ENCODE measurements around the gene HSPB6.

HSPB6 gene

GRCh38 chr19:35755550-35756376 lies 1.1 kb downstream of the HSPB6 start:
- no peak for DNase-seq (ENCODE audit: low read depth)
- peak overlapping the region; percentile 55 for H3K4me3 ChIP-seq (ENCODE audit: control insufficient read depth, low read depth, low read length)
- TF ChIP-seq CTCF (IDR thresholded peaks at IDR 0.05; ENCODE audit: control insufficient read depth, insufficient read depth, low read depth, low read length, missing control alignments): no peak

GRCh38 chr19:35755131-35755549 lies 1.7 kb downstream of the HSPB6 start:
- H3K4me3 ChIP-seq (ENCODE audit: control insufficient read depth, low read depth, low read length): peak overlapping the region; percentile 1; the same call in 1 of the 2 replicates
- TF ChIP-seq CTCF (IDR thresholded peaks at IDR 0.05; ENCODE audit: control insufficient read depth, insufficient read depth, low read depth, low read length, missing control alignments): no peak
- DNase-seq (ENCODE audit: low read depth): no peak

GRCh38 chr19:35754370-35755130 lies 2.3 kb downstream of the HSPB6 start:
- H3K4me3 ChIP-seq (ENCODE audit: control insufficient read depth, low read depth, low read length): no peak overlapping the region
- DNase-seq (ENCODE audit: low read depth): no peak
- no peak for TF ChIP-seq CTCF (IDR thresholded peaks at IDR 0.05; ENCODE audit: control insufficient read depth, insufficient read depth, low read depth, low read length, missing control alignments)

GRCh38 chr19:35753634-35754369 lies 3.0 kb downstream of the HSPB6 start:
- H3K4me3 ChIP-seq (ENCODE audit: control insufficient read depth, low read depth, low read length): no peak overlapping the region
- no peak for TF ChIP-seq CTCF (IDR thresholded peaks at IDR 0.05; ENCODE audit: control insufficient read depth, insufficient read depth, low read depth, low read length, missing control alignments)
- no peak for DNase-seq (ENCODE audit: low read depth)

- no peak for DNase-seq (ENCODE audit: low read depth)
- no peak for TF ChIP-seq CTCF (IDR thresholded peaks at IDR 0.05; ENCODE audit: control insufficient read depth, insufficient read depth, low read depth, low read length, missing control alignments)
- H3K4me3 ChIP-seq (ENCODE audit: control insufficient read depth, low read depth, low read length): no peak overlapping the region
Observed at GRCh38 chr19:35752746-35753350, 4.0 kb downstream of the HSPB6 start.
